HepG2 (cell line): ENCODE data around the gene SGTB. TPM values are rescaled to one million over a fixed set of nuclear protein-coding genes. Genes with fewer than 3 reads are reported as not detected.

Experiments
- FOXO4 ChIP-seq: sonication (generic); formaldehyde crosslinking; conservative IDR thresholded peaks from 2 replicates; pipeline ENCODE4 v1.8.1; 2023; ENCODE audit warnings: missing genetic modification reagents
- GTF2F1 ChIP-seq: fragments of 150-350 bp; IDR thresholded peaks from 2 replicates; pipeline ENCODE4 v1.6.1; 2014; ENCODE audit warnings: low read length
- HBP1 ChIP-seq: IDR thresholded peaks from 2 replicates; pipeline ENCODE4 v1.6.1; 2016; ENCODE audit warnings: low read depth, control low read depth
- HMGA1 ChIP-seq: sonication (generic); formaldehyde crosslinking; conservative IDR thresholded peaks from 2 replicates; pipeline ENCODE4 v1.4.0; 2020; ENCODE audit warnings: missing genetic modification reagents
- JARID2 ChIP-seq: sonication (generic); formaldehyde crosslinking; IDR thresholded peaks from 2 replicates; pipeline ENCODE4 v1.8.1; 2023; ENCODE audit warnings: missing genetic modification reagents, inconsistent platforms; ENCODE audit not compliant: insufficient replicate concordance
- KLF9 ChIP-seq: IDR thresholded peaks from 2 replicates; pipeline ENCODE4 v1.6.1; 2016; ENCODE audit warnings: low read depth
- KMT2A ChIP-seq: sonication (generic); formaldehyde crosslinking; IDR thresholded peaks from 2 replicates; pipeline ENCODE4 v1.4.0; 2020; ENCODE audit warnings: missing genetic modification reagents
- KMT2B ChIP-seq: IDR thresholded peaks from 2 replicates; pipeline ENCODE4 v1.6.1; 2016; ENCODE audit warnings: missing genetic modification reagents, missing compliant biosample characterization
- MIXL1 ChIP-seq: IDR thresholded peaks from 2 replicates; pipeline ENCODE4 v1.6.1; 2016
- MTERF4 ChIP-seq: sonication (generic); formaldehyde crosslinking; IDR thresholded peaks from 2 replicates; pipeline ENCODE4 v1.8.0; 2023; ENCODE audit warnings: mild to moderate bottlenecking, missing genetic modification reagents
- NCOR1 ChIP-seq: fragments of 200-600 bp; sonication (generic); IDR thresholded peaks from 2 replicates; pipeline ENCODE4 v1.7.0; 2017; ENCODE audit warnings: antibody characterized with exemption, low read length, borderline replicate concordance
- NFKB2 ChIP-seq: sonication (generic); formaldehyde crosslinking; IDR thresholded peaks from 2 replicates; pipeline ENCODE4 v1.4.0; 2020; ENCODE audit warnings: missing genetic modification reagents, borderline replicate concordance
- RAD51 ChIP-seq: fragments of 450-650 bp; IDR thresholded peaks from 2 replicates; pipeline ENCODE4 v1.6.1; 2016; ENCODE audit warnings: borderline replicate concordance
- REPIN1 ChIP-seq: sonication (generic); formaldehyde crosslinking; IDR thresholded peaks from 2 replicates; pipeline ENCODE4 v1.8.0; 2022; ENCODE audit warnings: missing genetic modification reagents, low read depth, mild to moderate bottlenecking, borderline replicate concordance
- SNAPC2 ChIP-seq: sonication (generic); formaldehyde crosslinking; IDR thresholded peaks from 2 replicates; pipeline ENCODE4 v1.8.1; 2022; ENCODE audit warnings: mild to moderate bottlenecking, missing genetic modification reagents
- TEAD3 ChIP-seq: optimal IDR thresholded peaks from 2 replicates; pipeline ENCODE3; 2016; ENCODE audit warnings: borderline replicate concordance
- ZFP37 ChIP-seq: sonication (generic); formaldehyde crosslinking; IDR thresholded peaks from 2 replicates; pipeline ENCODE4 v1.4.0; 2020; ENCODE audit warnings: missing genetic modification reagents, borderline replicate concordance
- ZFY ChIP-seq: sonication (generic); formaldehyde crosslinking; IDR thresholded peaks from 2 replicates; pipeline ENCODE4 v1.4.0; 2020; ENCODE audit warnings: missing genetic modification reagents
- ZKSCAN5 ChIP-seq: sonication (generic); formaldehyde crosslinking; IDR thresholded peaks from 2 replicates; pipeline ENCODE4 v1.5.1; 2020; ENCODE audit warnings: mild to moderate bottlenecking, missing genetic modification reagents
- ZNF281 ChIP-seq: sonication (generic); formaldehyde crosslinking; IDR thresholded peaks from 2 replicates; pipeline ENCODE4 v1.4.0; 2020; ENCODE audit warnings: missing genetic modification reagents, borderline replicate concordance
- ZNF441 ChIP-seq: sonication (generic); formaldehyde crosslinking; IDR thresholded peaks from 2 replicates; pipeline ENCODE4 v1.7.0; 2021; ENCODE audit warnings: missing genetic modification reagents, borderline replicate concordance
- ZNF510 ChIP-seq: sonication (generic); formaldehyde crosslinking; IDR thresholded peaks from 2 replicates; pipeline ENCODE4 v1.4.0; 2020; ENCODE audit warnings: low read depth, mild to moderate bottlenecking, missing genetic modification reagents
- ZNF644 ChIP-seq: IDR thresholded peaks from 2 replicates; pipeline ENCODE4 v1.6.1; 2016; ENCODE audit warnings: low read depth
- ZNF761 ChIP-seq: sonication (generic); formaldehyde crosslinking; conservative IDR thresholded peaks from 2 replicates; pipeline ENCODE4 v1.4.0; 2020; ENCODE audit warnings: mild to moderate bottlenecking, missing genetic modification reagents
- ZNF878 ChIP-seq: sonication (generic); formaldehyde crosslinking; IDR thresholded peaks from 2 replicates; pipeline ENCODE4 v1.8.1; 2023; ENCODE audit warnings: mild to moderate bottlenecking, missing genetic modification reagents, moderate library complexity
- polyA plus RNA-seq, 8 experiments: library from polyadenylated mRNA; depleted of rRNA in 3 of 8; stranded (reverse) in 7 of 8; unstranded in 1 of 8; fragments of >200 nt; fragmentation: Illumina TruSeq in 4 of 8; extraction: Trizol in 4 of 8; gene quantifications; 2 replicates each; pipeline versions ENCODE4 v1.2.1 to v1.2.3, GENCODE V29; 2011 to 2016; ENCODE audit warnings: low read depth in 4 of 8, missing spikeins in 1 of 8, mixed read lengths in 1 of 8; ENCODE audit not compliant: insufficient read depth in 1 of 8
- total RNA-seq, 5 experiments: library from RNA; depleted of rRNA; stranded (reverse); fragments of >200 nt; fragmentation: Illumina TruSeq; extraction: Trizol; gene quantifications; 2 replicates each; pipeline ENCODE4 v1.2.3, GENCODE V29; 2016; ENCODE audit warnings: low read depth in 1 of 5

Gene SGTB
- total and polyA plus RNA-seq, 2 of the 13 experiments (the other 11 are each of a cell fraction or from before 2014, with no cell fraction given) = 5.2 to 11.2 TPM

- no peak for TF ChIP-seq ZNF281 (CRISPR knock-in tag)
- no peak for TF ChIP-seq ZNF441 (CRISPR knock-in tag)
- no peak for TF ChIP-seq FOXO4
- TF ChIP-seq ZNF644 (CRISPR knock-in tag) = no peak
- TF ChIP-seq ZFY = peak; percentile 65
- no peak for TF ChIP-seq HMGA1 (CRISPR knock-in tag)
- no peak for TF ChIP-seq REPIN1 (CRISPR knock-in tag)
- no peak for TF ChIP-seq MTERF4 (CRISPR knock-in tag)
- TF ChIP-seq ZFP37 = no peak
- TF ChIP-seq KMT2B (CRISPR knock-in tag) = peak; percentile 95
- no peak for TF ChIP-seq GTF2F1
- TF ChIP-seq ZNF510 (CRISPR knock-in tag) = no peak
- TF ChIP-seq HBP1 (CRISPR knock-in tag) = no peak
- TF ChIP-seq NCOR1 = no peak
- TF ChIP-seq TEAD3 = no peak
- TF ChIP-seq RAD51 = no peak
- no peak; the same call in 1 of the 2 replicates for TF ChIP-seq KLF9 (CRISPR knock-in tag)
- TF ChIP-seq MIXL1 = no peak
- no peak for TF ChIP-seq ZNF878
- TF ChIP-seq SNAPC2 (CRISPR knock-in tag) = no peak
- TF ChIP-seq NFKB2 (CRISPR knock-in tag) = no peak
- TF ChIP-seq KMT2A = peak; percentile 86
- TF ChIP-seq ZNF761 (CRISPR knock-in tag) = no peak
- no peak for TF ChIP-seq ZKSCAN5 (CRISPR knock-in tag)
- no peak for TF ChIP-seq JARID2 (CRISPR knock-in tag)
Observed at GRCh38 chr5:65624571-65625555, 97.0 kb downstream of the SGTB start, which contains the start of the genes SHLD3 and TRAPPC13 (continued).
